Fibroblast of peridontal ligament (primary cell): ENCODE data around the gene HDAC9.
A peak's percentile ranks its signal among the peaks of the same experiment; 100 is the strongest.

ENCODE experiments used
- DNase-seq: peaks from one replicate; pipeline ENCODE4 v3.0.0-alpha.2; 2010; ENCODE audit errors: extremely low read depth

The HDAC9 gene

DNA sequence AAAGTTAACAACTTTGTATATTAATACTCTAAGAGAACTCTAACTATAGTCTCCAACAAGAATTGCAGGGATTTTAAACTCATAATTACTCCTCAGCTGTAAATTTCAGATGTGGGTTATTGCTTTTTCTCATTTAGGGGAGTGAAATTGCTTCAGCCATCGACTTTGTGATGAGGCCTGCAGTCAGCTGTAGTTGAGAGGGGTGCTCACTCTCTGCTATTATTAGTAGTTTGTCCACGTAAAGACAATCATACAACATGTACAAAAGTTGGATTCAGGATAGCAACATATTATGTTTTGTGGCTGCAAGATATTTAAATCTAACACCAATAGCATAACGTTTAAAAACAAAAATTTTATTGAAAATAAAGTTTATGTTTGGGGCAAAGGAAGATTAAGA lies 28.7 kb downstream of the HDAC9 start:
- DNase-seq = no peak

DNA sequence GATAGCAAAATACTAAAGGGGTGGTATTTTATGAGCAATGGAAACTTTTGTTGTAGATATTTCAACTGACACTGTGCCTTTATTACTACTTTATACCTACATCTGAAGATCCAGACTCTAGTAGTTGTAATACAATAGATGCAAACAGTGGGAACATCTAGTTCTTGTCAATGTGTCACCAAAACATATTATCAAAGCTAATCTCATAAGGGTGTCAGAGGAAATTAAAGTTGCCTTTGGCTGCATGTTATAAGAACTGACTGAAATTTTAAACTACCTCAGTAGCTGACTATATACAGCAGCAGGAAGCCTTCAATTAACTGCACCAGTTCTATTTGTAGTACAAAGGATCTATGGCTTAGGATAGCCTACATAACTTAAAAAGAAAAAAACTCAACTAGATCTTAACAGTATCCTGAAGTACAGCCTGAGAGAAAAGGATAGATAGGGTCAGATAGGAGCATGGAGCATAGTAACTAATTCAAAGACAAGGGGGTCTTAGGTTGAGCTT lies 30.9 kb downstream of the HDAC9 start:
- DNase-seq = no peak

DNA sequence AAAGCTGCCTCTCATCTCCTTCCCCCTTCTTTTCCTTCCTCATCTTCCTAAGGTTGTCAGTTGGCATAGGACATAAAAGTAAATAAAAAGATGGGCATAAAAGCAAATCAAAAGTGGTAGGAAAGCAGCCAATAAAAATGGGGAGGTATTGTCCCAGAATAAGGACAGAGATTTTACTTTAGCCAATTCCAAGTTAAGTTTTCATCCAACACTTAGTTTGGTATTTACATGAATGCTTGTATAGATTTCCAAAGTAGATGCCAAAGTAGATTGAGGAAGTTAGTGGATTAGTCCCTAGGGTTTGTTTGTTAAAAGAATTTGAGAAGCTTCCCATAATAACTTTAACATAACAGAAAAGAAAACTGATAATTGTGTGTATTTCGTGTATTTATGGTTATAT lies 33.7 kb downstream of the HDAC9 start:
- DNase-seq = no peak

DNA sequence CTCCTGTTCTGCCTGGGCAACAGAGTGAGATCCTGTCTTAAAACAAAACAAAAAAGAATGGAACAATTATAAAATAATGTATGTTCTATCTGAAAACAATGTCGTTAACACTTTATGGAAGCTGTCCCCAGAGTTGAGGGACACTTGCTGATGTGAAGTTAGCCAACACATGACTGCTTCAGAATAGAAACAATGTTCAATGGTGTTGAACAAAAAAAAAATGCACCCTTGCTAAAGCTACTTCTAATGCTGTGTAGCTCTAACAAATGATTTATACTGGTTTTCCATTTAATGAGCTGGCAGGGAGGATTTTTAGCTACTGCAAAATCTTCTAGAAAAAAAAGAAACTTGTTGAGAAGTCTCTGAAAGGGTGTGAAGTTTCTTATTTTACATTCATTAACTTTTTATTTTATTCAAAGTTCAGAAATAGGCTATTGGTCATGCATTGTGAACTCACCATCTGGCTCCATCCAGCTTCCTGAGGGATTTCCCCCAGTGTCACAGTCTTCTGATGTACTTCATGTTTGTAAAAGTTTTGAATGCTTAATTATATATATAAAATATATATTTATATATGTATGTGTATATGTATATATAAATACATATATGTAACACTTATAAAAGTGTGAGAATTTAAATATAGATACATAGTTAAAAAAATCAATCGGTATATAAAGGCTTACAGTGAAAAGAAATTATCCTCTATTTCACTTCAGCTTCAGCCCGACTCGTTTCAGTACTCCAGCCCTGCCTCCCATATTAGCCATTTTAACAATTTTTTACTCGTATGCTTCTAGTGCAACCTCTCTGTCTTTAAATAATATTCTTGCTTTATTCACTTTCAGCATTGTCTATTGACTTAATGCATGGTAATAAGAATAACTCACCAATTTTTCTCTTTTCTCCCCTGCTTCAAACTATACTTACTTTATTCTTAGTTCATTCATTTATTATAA lies 35.0 kb downstream of the HDAC9 start:
- no peak for DNase-seq

DNA sequence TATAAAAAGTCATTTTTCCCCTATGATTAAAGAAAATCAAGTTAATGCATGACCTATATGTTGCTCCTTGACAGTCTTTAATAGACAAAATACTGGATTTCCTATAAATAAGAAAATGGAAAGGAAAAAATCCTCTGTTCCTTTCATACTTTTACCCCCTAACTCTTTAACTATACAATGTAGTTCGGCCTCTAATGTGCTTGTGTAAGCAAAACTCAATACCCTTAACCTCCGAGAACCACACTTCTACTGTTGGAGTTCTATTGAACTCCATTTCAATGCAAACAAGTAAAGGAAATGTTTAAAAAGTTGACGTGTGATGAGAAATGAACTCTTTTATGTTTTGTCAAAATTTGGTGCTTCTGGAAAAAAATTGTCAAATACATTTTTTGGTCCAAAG lies 36.0 kb downstream of the HDAC9 start:
- no peak for DNase-seq

DNA sequence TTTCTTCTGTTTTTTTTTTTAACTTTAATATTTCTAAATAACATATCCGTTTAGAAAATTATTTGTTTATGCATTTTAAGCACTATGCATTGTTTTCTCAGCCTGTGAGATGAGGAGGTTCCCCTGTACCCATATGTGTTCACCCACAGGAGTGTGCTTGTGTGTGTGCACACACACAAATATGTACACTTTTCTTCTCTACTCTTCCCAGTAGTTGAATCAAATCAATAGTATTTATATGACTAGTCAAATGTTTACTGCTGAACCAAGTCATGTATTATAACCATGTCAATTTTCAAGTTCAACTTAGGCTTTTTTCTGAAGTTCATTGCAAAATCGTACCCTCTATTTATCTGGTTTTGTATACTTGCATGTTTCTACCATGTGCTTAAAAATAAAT lies 37.3 kb downstream of the HDAC9 start:
- no peak for DNase-seq

DNA sequence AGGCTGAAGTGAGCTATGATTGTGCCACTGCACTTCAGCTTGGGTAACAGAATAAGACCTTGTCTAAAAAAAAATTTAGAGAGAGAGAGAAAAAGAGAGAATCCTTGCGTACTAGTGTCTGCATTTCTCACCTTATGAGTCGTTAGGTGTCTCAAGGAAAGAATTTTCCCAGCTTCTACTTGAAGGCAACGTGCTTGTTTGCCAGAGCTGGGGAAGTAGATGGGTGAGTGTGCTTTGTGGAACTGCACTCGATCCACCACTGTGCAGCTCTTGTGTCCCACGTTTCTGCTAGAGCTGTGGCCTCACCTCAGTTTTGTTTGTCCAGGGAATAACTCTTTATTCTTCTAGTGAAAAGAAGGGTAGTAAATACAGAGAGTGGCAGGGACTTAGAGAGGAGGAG lies 38.9 kb downstream of the HDAC9 start:
- no peak for DNase-seq

DNA sequence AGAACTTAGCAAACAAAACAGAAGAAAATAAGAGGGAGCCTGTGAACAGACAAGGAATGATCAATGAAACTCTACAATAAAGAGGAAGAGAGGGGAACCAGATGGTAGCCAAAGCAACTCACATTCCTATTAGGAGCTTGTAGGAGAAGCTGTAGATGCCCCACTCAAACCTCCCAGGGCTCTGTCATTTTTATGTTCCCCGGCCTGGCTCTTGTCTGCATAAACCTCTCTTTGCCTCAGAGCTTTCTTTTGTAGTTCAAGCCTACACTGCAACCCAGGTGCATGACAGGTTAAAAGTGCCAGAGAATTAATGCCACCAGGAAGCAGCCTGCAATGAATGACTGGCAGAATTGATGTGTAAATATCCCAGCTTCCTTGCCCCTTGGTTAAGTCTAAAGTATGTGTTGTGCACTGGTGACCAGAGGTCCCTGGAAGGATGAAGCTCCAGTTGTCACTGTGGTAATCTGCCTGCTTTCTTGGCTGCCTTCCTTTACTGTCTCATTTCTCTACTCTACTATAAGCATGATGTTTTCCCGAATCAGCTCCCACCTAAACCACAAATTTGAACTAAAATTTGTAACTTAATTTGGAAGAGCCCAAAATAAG lies 40.4 kb downstream of the HDAC9 start:
- DNase-seq = no peak

DNA sequence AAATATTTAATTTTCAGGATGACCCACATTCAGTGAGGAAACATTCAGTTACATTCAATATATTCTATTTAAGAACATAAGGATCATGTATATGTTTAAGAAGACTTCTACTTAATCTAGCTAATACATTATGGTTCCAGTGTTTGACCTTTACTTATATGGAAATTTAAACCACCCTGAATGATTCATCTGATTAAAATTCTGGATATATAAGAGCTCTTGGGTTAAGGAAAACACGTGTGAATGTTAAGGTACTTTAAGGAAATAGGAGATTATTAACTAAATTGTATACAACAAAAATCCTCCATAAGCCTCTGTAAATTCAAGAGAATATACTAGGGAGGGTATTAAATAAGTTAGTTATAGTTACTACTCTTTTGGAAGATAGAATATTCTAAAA lies 40.9 kb downstream of the HDAC9 start:
- DNase-seq = no peak

DNA sequence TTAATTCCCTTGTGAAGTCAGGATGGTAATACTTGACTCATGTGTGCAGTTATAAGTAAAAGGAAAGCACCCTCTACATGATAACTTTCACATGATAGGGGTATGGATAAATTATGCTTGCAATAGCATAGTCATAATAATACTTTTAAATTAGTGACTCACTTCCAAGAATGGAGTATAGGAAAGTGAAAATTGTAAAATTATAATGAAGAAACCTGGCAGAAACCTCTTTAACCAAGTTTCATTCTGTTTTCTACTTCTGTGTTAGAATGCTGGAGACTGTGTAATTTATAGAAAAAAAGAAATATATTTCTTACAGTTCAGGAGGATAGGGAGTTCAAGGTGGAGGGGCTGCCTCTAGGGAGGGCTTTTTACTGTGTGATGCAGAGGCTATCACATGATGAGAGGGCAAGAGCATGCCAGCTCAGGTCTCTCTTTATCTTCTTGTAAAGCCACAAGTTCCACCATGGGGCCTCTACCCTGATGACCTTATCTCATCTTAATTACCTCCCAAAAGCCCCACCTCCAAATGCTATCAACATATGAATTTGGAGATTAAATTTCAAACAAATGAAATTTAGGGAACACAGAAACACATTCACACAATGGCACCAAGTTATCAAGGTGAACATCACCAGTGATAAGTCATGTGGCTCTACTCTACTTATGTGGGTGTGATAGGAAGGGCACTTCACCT lies 43.2 kb downstream of the HDAC9 start:
- DNase-seq = no peak

DNA sequence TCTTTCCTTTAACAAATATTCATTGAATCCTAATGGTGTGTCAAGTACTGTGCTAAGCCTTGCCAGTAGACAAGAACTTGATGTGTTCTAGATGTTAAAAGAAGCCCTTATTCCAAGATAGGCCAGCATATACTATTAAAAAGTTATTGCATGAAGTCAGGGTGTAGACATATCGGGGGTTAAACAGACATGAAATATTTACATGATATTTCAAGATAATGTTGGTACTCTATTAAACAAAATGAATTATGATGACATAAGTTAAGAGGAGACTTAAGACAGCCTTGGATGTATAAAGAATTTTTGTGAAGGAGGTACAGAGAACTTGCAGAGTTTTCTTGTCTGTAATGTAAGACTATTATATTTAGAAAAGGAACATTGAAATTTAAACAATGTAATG lies 44.8 kb downstream of the HDAC9 start:
- no peak for DNase-seq

DNA sequence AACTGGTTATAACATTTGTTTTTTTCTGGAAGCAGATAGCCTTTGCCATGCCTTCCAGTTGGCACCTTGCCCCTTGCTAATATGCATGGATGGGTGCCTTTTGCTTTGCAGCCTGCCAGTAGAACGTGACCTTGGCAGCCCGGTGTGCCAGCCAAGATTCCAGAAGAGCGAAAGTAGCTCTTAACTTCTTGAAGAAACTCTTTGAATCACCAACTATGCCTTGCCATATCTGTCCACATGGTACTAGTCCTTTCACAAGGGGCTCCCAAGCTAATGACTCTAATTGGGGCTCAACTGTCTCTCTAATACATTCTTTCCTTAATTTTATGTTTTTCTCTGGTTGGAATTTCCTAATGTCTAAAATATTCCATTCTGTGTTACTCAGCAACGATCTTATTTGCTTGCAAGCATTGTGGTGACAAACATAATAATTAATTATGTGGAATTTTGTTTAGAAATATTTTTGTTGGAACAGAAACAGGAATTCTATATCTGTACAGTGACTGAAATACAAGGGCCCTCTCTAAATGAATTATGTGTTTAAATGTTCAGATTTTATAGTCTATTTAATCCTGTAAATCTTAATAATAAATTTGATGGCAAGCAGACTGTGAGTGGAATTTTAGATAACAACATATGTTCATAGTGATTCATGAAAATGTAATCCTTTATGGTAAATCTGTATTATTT lies 45.8 kb downstream of the HDAC9 start:
- DNase-seq = peak; percentile 54

DNA sequence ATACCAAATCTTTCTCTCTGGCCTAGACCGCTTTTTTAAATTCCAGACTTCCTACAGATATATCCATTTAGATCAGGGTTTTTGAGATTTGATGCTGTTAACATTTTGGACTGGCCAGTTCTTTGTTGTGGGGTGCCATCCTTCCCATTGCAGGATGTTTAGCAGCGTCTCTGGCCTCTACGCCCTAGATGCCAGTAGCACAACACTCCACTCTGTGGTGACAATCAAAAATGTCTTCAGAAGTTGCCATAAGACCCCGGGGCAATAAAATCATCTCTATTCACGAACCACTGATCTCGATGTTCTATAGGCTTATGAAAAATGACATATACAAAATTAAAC lies 46.3 kb downstream of the HDAC9 start:
- no peak for DNase-seq

DNA sequence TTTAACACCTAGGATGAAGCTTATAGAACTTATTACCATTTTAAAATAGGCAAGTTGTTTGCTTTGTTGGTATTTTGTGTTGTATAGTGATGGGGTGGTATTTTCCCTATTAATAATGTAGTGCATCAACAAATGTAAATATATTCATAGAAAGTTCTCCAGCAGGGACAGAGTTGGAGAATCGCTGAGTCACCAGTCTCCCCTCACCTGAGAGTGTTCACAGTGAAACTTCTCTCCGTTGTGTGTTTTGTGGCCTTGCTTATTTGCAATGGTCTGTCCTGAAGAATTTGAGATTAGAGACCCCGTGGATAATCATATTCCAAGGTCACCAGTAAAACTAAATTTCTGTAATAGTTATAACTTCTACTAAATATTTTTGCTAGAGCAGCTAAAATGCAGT lies 51.0 kb downstream of the HDAC9 start:
- no peak for DNase-seq

DNA sequence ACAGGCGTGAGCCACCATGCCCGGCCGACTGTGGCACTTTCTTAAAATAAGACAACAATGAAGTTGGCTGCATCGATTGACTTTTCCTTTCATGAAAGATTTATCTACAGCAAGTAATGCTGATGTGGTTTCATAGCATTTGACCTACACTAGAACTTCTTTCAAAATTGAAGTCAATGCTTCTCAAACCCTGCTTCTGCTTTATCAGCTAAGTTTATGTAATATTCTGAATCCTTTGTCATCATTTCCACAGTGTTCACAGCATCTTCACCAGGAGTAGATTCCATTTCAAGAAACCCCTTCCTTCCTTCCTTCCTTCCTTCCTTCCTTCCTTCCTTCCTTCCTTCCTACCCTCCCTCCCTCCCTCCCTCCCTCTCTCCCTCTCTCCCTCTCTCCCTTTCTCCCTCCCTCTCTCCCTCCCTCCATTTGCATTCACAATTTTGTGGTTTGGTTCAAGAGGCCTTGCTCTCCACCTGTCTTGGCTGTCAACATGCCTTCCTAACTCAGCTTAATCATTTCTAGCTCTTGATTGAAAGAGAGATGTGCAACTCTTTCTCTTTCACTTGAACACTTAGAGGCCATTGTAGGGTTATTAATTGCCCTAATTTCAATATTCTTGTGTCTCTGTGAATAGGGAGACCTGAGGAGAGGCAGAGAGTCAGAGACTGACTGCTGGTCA lies 52.1 kb downstream of the HDAC9 start:
- DNase-seq = no peak

DNA sequence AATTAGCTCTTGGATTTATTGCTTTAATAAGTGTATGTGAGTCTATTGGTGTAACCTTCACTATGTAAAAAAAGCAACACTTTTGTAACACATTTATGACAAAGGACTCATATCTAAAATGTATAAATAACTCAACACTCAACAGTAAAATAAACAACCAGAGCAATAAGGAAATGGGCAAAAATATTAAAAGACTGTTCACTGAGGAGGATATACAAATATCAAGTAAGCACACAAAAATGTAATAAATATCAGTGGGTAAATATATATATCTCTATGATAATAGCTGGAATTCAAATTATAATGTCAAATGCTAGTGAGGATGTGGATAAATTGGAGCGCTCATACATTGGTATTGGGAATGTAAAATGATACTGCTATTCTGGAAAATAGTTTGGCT lies 53.0 kb downstream of the HDAC9 start:
- DNase-seq = no peak

DNA sequence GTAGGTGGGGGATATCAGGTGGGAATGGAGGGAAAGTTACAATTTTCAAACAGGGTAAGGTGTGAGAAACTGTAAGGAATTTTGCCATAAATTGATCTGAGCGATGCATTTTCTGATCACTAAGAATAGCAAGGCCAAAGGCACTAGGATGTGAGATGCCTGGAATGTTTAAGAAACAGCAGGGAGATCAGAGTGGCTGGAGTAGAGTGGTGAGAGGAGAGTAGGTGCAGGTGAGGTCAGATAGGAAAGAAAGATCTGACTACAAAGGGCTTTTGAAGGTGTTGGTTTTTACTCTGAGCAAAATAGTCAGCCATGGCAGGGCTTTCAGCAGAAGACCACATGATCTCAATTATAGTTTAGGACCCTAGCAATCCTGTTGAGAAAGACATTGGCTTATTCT lies 55.0 kb downstream of the HDAC9 start:
- DNase-seq = no peak

DNA sequence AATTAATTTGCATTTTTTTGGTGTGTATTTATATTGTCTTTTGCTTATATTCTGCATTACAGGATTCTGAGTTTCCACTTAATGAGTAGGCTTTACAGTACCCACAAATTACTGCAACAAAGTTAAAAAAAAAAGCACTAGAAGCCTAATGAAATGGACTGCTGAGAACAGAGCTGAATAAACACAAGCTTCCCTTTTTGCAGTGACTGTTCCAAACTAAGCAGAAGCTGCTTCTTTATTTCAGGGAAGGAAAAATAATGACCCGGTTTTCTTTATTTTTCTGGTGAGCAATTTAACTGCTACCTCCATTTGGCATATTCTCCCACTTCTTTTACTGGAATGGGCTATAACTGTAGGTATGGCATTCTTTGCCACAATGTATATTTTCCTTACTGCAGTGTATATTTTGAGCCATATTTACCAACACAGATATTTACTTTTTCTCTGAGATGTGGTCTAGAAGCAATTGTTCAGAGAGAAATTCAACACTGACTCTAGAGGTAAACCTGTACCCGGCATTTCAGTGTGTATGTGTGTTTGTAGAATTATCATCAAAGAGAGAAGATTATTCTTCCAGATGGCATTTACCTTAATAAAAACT lies 56.9 kb downstream of the HDAC9 start:
- DNase-seq = peak; percentile 30

DNA sequence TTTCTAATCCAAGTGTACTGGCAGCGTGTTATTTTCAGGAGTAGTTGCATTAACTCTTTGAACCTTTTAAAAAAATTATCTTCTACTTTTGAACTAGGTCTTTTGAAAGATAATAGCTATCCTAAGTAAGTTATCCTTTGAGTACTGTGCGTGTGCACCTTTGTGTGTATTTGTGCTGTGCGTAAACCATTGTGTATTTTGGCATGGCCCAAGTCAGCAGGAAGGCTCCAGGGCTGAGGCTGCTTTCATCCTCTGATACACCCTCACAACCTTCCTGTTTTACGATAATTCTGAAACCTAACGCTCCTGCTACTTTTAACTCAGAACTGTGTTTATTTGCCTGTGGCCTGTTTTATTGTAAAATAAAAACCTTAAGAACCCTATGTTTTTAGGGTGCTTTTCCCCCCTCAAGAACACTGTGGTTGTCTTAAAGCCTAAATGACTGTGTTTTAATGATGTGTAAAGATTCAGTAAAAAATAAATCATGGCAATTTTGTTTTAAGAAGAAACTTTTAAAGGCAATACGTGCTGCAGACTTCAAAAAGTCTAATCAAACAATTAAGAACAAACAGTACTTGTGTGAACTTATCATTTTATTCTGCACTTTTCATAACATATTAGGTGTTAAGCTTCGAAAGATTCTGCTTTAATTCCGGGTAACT lies 57.5 kb downstream of the HDAC9 start:
- DNase-seq = no peak

DNA sequence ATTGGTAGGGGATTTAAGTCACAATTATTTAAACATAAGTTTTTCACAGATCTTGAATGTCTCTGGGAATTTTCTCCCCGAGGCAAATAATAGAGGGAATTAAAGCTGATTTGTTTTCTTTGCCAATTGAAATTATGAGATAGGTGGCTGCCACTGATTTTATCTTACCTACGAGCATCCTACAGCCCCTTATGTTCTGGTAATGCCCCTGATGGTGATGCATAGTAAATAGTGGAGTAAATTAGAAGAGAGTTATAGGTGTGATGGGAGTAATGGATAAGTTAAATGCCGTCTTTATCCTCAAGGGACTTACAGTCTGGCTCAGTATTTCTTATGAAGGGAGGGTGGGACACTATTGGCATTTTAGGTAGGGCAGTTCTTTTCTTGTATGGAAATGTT lies 58.1 kb downstream of the HDAC9 start:
- no peak for DNase-seq

DNA sequence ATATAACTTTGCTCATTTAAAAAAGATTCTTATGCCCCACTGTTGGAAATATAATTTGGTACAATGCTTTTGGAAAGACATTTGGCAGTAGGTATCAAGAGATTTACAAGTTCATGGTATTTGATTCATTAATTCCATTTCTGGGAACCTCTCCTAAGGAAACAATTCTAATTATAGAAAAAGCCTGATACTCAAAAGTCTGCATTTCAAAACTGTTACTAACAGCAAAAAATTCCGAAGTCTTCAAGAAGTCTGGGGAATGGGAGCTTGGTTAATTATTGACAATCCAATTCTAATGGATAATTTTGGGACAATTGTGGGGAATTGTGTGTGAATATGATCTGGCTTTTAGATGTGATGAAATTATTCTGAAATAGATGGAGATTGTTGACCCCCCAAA lies 59.6 kb downstream of the HDAC9 start:
- peak; percentile 56 for DNase-seq
